Ovary (tissue), 3 donors: ENCODE measurements around the gene IQGAP2.

Experiments used
- POLR2A ChIP-seq: fragments of 450-650 bp; IDR thresholded peaks from one replicate; pipeline ENCODE4 v1.6.1; 2017; ENCODE audit warnings: antibody characterized with exemption, mild to moderate bottlenecking, moderate library complexity
- TF ChIP-seq, protein P1 (sequence below), 3 donors: fragments of 450-650 bp in 2 of 3; fragments of 200-600 bp in 1 of 3; IDR thresholded peaks; one replicate each; pipeline versions ENCODE4 v1.5.1 to v1.8.0; 2016 to 2022; ENCODE audit warnings: antibody characterized with exemption in 3 of 3, mild to moderate bottlenecking in 1 of 3
- donor health status: DM: no; HTN: no; CAD: no.

DNA sequence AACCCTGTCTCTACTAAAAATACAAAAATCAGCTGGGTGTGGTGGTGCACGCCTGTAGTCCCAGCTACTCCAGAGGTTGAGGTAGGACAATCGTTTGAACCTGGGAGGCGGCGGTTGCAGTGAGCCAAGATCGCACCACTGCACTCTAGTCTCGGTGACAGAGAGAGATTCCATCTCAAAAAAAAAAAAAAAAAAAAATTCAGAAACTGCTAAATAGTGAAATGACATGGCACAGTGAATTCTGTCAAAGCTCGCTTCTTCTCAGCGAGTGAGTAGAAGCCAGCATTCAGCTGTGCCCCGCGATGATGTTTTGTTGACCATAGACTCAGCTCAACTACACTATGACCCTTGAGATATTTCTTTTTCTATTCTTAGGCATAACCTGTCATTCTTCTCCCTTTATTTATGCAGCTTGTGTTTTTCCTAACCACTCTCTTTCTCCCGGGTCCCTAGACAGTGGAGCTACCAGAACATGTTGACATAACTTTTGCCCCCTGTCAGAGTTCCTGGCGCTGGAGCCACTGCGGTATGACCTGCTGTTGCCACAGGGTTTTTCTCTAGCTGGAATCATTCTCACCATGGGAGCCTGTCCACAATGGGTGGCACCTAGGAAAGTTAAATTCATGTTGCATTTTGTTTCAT is 13.5 kb upstream of the IQGAP2 start:
- TF ChIP-seq, protein P1, sequence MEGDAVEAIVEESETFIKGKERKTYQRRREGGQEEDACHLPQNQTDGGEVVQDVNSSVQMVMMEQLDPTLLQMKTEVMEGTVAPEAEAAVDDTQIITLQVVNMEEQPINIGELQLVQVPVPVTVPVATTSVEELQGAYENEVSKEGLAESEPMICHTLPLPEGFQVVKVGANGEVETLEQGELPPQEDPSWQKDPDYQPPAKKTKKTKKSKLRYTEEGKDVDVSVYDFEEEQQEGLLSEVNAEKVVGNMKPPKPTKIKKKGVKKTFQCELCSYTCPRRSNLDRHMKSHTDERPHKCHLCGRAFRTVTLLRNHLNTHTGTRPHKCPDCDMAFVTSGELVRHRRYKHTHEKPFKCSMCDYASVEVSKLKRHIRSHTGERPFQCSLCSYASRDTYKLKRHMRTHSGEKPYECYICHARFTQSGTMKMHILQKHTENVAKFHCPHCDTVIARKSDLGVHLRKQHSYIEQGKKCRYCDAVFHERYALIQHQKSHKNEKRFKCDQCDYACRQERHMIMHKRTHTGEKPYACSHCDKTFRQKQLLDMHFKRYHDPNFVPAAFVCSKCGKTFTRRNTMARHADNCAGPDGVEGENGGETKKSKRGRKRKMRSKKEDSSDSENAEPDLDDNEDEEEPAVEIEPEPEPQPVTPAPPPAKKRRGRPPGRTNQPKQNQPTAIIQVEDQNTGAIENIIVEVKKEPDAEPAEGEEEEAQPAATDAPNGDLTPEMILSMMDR (IDR thresholded peaks at IDR 0.05), result no peak
- TF ChIP-seq POLR2A, result no peak
